HG03432 (cell line): ENCODE measurements around the gene STPG3.
"Not testable (repeated sequence)": the region's sequence is repeated elsewhere in the genome, so short reads cannot be mapped to it uniquely, and the experiment has no call there.

ENCODE experiments used
- ATAC-seq: cut with Tn5 transposase; IDR thresholded peaks from one replicate; pipeline ENCODE4 v1.9.1; 2021; ENCODE audit warnings: mild to moderate bottlenecking, moderate library complexity; ENCODE audit not compliant: unreplicated experiment

STPG3 gene

GRCh38 chr9:137244486-137245449 is 6.3 kb upstream of the STPG3 start:
- no peak for ATAC-seq

GRCh38 chr9:137245450-137246421 is 5.3 kb upstream of the STPG3 start:
- ATAC-seq, result no peak

- no peak for ATAC-seq
Measured at GRCh38 chr9:137247135-137247915, 3.8 kb upstream of the STPG3 start.

GRCh38 chr9:137247916-137248175 is 3.2 kb upstream of the STPG3 start:
- no peak for ATAC-seq

GRCh38 chr9:137250329-137251193 is 525 bp upstream of the STPG3 start:
- ATAC-seq, result no peak

GRCh38 chr9:137251490-137252268 is 593 bp downstream of the STPG3 start:
- ATAC-seq, result no peak

- no peak for ATAC-seq
Measured at GRCh38 chr9:137252555-137253506, 1.7 kb downstream of the STPG3 start.

GRCh38 chr9:137253717-137254623 is 2.9 kb downstream of the STPG3 start:
- no peak for ATAC-seq

GRCh38 chr9:137254624-137255447 is 3.8 kb downstream of the STPG3 start, which contains the start of gene NELFB:
Gene NELFB, plus strand, starts transcription at chr9:137255327.
- peak; percentile 75 for ATAC-seq

- ATAC-seq, result no peak
Measured at GRCh38 chr9:137255448-137256114, 4.5 kb downstream of the STPG3 start.

GRCh38 chr9:137256362-137256761 is 5.3 kb downstream of the STPG3 start:
- no peak for ATAC-seq

GRCh38 chr9:137256856-137257255 is 5.8 kb downstream of the STPG3 start:
- no peak for ATAC-seq

- not testable (repeated sequence) for ATAC-seq
Measured at GRCh38 chr9:137262173-137262908, 11.3 kb downstream of the STPG3 start.

GRCh38 chr9:137262909-137263285 is 11.8 kb downstream of the STPG3 start:
- no peak for ATAC-seq

- no peak for ATAC-seq
Measured at GRCh38 chr9:137263506-137263905, 12.4 kb downstream of the STPG3 start.
